HG02610 (cell line): ENCODE results near the gene FAM50B.

Experiments
- ATAC-seq: cut with Tn5 transposase; IDR thresholded peaks from one replicate; pipeline ENCODE4 v1.9.1; 2021; ENCODE audit warnings: mild to moderate bottlenecking, moderate library complexity; ENCODE audit not compliant: unreplicated experiment

FAM50B gene

GRCh38 chr6:3891883-3892282 is 42.7 kb downstream of the FAM50B start:
- no peak for ATAC-seq

GRCh38 chr6:3892603-3893002 is 43.4 kb downstream of the FAM50B start:
- ATAC-seq = no peak

- ATAC-seq = no peak
Measured at GRCh38 chr6:3893487-3893886, 44.3 kb downstream of the FAM50B start.

DNA sequence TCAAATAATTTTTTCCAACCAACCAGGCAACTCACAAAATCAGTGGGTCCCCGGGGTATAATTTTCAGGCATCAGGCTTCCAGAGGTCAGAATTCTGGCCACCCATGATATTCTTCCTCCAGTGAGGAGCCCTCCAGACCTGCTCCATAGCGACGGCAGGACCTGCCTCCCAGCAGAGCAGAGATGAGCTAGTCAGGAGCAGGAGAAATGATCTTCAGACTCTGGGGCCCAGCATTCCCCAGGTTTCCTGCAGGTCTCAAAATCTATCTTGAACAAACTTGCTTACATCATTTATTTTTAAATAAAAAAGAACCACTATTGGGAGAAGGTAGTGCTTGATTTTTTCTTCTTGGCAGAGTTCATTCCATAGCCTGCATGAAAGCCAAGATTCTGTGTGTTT is 44.7 kb downstream of the FAM50B start:
- ATAC-seq = no peak

DNA sequence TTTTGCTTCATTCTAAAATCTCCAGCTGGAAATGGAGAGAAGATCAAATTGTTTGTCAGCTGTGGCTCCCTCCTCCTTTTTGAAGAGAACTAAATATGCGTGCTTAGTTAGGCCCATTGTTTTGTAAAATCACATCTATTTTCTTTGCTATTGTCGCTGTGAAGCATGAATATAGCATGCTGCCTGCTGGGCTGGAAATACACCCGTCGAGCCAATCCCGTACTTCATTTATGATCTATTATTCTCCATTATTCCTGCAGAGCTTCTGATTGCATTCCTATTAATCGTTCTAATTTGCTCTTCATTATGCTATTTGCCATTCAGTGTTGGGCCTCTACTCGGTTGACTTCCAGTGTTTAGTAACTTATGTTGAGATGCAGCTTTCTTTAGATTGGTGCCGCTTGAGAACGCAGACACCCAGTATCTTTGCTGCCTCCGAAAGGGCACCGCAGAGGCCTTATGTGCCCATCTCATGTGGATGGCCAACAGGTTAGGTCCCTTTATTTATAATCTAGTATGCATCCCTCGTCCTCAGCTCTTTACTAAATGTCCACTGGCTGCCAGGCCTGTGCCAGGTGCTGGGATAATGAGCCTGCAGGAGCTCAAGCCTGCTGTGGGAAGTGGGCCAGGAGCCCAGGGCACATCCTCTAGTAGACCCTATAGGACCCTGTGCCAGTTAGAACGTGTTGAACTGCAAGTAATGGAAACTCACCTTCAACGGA is 45.6 kb downstream of the FAM50B start:
- ATAC-seq = no peak

DNA sequence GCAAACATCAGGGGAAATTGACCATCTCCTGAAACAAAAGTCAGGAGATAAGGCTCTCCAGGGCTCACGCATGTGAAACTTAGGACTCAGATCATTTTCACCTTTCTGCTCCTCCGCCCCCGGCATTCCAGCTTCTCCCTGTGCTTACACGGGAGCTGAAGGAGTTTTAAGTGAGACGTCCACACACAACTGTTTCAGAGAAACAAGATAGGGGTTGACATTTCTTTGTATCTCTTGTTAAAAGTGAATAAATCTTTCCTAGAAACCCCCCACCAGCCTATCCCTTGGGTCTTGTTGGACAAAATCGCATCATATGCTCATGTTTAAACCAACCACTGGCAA is 46.1 kb downstream of the FAM50B start:
- ATAC-seq = no peak

DNA sequence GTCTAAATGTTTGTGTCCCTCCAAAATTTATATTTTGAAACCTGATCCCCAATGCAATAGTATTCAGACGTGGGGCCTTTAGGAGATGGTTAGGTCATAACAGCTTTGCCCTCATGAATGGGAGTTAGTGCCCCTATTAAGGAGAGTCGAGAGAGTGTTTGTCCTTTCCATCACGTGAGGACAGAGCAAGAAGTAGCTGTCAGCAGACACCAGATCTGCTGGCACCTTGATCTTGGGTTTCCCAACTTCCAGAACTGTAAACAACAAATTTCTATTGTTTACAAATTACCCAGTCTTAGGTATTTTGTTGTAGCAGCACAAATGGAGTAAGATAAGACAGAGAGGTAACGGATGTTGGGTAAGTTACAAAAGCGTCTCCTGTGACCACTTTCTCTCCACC is 46.6 kb downstream of the FAM50B start:
- no peak for ATAC-seq

DNA sequence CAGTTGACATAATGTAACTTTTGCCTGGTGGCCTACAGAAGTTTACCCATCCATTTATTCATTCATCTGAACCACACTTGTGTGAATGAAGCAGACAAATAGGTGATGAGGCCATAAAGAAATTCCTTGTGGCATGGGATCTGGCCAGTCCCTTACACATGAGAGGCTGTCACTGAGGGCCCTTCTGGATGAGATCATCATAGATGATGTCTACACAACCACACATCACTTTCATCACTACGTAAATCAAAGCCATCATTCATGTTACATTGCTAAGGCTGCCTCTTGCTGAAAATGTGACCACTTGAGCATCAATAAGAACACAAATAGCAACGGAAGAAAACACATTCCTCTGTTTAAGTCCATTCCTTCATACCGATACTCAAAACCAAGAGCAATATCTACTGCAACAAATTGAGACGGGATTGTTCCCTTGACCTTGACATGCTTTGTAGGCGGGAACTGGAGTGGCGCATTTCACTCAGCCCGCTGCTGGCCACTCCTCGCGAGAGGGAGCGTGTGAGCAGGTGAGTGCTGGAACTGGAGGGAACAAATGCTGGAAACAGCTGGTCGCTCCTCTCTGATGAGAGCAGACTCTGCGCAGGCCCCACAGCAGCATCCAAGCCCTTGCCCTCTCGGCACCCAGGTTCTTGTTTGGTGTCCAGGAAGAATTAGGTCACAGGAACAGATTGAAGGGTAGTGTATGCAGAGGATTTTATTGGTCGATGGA is 49.3 kb downstream of the FAM50B start:
- no peak for ATAC-seq

- ATAC-seq = no peak
Measured at GRCh38 chr6:3899061-3899460, 49.9 kb downstream of the FAM50B start.

DNA sequence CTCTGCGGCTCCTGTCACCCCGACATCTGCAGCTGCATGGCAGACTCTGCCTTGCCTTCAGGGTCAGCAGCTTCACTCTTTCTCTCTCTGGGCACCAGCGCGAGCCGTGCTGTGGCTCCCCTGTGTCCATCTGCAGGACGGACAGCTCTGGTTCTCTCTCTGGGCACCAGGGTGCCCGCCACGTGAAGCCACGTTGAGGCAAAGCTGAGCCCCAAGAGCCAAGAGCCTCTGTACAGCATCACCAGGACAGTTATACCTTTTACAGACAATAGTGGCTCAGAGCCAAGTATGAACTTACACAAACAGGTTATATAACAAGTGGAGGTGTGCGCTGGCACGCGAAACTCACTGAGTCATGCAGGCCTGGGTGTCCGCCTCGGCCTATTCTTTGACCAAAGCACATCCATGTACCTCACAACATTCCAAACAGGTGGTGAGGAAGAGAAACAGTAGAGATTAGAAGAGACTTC is 50.8 kb downstream of the FAM50B start:
- ATAC-seq = no peak
